GM19099 (cell line): Measurements from ENCODE around the gene HECTD1.

Source experiments
- POLR2A ChIP-seq: IDR thresholded peaks from 3 replicates; pipeline ENCODE4 v1.6.1; 2011; ENCODE audit warnings: low read depth; ENCODE audit not compliant: insufficient read length; ENCODE audit errors: extremely low read depth

HECTD1 gene

DNA sequence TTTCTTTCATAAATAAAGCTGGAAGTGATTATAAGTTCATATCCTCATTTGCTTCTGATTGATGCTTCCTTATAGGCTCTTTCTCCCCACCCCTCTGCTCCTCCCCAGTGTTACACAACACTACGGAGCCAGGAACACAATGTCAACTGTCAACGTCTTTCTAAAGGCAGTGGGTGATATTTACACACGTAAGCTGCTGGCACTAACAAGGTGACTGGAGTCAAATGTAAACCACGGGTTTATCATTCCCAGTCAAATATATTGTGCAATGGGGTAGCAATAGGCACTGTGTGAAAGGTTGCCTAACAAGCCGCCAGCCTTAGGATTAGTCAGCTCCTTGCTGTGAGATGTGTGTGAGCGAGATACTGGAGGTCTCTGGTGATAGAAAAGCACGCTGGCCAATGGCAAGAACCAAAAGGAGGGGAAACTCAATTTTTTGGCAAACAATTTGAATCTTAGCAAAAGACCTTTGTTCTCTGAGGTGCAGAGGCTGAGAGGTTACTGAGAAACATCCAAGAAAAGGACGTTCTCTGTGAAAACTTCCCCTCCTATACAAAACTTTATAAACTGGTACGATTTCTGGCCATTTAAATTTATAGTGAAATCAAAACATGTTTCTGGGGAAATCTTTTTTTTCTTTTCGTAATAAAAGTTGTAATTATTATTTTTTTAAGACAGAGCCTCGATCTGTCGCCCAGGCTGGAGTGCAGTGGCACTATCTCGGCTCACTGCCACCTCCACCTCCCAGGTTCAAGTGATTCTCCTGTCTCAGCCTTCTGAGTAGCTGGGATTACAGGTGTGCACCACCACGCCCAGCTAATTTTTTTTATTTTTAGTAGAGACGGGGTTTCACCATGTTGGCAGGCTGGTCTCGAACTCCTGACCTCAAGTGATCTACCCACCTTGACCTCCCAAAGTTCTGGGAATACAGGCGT is 22.3 kb upstream of the HECTD1 start:
- no peak for TF ChIP-seq POLR2A

DNA sequence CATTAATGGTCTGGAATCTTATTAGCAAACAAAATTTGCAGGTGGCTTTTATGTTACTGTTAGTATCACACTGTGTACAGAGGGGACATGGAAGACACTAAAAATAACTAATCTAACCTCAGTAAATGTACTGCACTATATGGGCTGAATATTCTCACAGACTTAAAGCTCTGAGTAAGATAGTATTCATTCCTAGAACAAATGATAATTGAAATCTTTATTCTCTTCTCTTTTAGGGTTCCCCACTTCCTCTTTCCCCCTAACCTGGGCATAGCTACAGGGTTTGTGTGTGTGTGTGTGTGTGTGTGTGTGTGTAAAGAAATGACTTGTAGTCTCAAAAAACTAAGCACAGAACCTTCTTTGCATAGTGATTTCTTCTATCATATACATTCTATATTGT is 21.4 kb upstream of the HECTD1 start:
- TF ChIP-seq POLR2A: no peak

DNA sequence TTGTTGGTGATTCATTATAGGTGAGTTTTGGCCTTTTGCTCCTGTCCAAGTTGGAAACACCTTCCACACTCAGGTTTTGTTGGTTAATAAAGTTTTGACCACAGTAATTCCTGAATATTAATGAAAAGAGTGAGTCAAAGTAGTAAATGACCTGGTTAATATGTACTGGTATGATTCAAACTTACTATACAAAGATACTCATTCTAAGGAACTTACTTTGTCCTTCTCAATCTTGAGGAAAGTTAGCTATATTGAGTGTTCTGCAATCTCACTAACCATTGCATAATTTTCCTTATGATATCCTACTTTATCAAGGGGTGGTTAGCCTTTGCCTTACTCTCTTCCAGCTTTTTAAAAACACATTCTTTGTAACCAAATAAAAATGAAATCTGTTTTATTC is 20.9 kb upstream of the HECTD1 start:
- TF ChIP-seq POLR2A: no peak

GRCh38 chr14:31224808-31225207 is 17.2 kb upstream of the HECTD1 start:
- no peak for TF ChIP-seq POLR2A

GRCh38 chr14:31223331-31223730 is 15.7 kb upstream of the HECTD1 start:
- TF ChIP-seq POLR2A: no peak

- no peak for TF ChIP-seq POLR2A
These were observed 15.2 kb upstream of the HECTD1 start for GRCh38 chr14:31222834-31223233.

DNA sequence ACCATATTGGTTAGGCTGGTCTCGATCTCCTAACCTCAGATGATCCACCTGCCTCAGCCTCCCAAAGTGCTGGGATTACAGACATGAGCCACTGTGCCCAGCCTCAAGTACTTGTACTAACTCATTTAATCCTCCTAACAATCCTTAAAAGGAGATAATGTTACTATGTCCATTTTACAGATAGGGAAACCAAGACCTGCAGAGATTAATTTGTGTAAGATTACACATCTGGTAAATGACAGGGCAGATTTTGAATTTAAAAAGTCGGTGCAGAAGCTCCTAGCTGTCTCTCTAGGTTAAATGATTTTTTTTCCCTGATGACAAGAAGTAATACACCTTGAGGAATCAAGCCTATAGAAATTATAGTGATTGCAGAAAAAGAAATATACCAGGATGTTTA is 13.7 kb upstream of the HECTD1 start:
- no peak for TF ChIP-seq POLR2A

DNA sequence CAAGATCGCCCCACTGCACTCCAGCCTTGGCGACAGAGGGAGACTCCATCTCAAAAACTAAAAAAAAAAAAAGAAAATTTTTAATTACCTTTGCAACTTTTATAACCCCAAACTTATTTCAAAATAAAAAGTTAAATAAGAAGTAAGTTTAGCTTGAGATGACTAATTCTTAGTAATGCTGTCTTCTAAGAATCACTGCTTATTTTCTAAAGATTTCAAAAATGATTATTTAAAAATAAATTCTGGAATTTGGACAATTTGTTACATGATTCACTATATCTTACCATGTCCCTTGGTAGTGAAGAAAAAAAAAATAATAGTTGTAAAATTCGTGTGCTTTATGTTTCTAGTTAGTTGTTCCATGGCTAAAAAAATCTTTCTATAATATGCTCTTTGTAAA is 11.6 kb upstream of the HECTD1 start:
- no peak for TF ChIP-seq POLR2A

DNA sequence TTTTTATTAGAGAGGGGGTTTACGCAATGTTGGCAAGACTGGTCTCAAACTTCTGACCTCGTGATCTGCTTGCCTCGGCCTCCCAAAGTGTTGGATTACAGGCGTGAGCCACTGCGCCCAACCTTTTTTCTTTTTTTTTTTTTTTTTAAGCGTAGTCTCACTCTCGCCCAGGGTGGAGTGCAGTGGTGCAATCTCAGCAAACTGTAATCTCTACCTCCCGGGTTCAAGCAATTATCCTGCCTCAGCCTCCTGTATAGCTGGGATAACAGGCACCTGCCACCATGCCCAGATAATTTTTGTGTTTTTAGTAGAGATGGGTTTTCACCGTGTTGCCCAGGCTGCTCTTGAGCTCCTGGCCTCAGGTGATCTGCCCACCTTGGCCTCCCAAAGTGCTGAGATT is 8.8 kb upstream of the HECTD1 start:
- TF ChIP-seq POLR2A: no peak

DNA sequence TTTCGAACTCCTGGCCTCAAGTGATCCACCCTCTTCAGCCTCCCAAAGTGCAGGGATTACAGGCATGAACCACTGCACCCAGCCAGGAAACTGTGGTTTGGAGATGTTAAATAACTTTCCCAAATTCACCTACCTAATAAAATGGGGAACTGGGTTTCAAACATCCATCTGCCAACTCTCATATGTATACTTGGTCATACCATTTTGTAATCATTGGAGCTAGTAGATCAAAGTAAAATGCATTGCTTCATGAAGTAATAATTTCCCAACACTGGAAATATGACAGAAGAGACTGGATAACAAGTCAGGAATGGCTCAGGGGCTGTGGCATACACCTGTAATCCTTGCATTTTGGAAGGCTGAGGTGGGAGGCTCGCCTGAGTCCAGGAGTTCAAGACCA is 5.3 kb upstream of the HECTD1 start:
- no peak for TF ChIP-seq POLR2A

DNA sequence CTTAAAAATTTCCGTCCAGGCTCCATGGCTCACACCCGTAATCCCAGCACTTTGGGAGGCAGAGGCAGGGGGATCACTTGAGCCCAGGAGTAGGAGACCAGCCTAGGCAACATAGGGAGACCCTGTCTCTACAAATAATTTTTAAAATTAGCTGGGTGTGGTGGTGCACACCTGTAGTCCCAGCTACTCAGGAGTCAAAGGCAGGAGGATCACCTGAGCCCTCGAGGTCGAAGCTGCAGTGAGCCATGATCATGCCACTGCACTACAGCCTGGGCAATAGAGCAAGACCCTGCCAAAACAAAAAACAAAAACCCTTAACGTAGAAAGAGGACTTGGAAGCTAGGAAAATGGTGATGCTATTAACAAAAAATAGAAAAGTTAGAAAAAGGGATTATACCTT is 2.0 kb upstream of the HECTD1 start:
- no peak for TF ChIP-seq POLR2A

DNA sequence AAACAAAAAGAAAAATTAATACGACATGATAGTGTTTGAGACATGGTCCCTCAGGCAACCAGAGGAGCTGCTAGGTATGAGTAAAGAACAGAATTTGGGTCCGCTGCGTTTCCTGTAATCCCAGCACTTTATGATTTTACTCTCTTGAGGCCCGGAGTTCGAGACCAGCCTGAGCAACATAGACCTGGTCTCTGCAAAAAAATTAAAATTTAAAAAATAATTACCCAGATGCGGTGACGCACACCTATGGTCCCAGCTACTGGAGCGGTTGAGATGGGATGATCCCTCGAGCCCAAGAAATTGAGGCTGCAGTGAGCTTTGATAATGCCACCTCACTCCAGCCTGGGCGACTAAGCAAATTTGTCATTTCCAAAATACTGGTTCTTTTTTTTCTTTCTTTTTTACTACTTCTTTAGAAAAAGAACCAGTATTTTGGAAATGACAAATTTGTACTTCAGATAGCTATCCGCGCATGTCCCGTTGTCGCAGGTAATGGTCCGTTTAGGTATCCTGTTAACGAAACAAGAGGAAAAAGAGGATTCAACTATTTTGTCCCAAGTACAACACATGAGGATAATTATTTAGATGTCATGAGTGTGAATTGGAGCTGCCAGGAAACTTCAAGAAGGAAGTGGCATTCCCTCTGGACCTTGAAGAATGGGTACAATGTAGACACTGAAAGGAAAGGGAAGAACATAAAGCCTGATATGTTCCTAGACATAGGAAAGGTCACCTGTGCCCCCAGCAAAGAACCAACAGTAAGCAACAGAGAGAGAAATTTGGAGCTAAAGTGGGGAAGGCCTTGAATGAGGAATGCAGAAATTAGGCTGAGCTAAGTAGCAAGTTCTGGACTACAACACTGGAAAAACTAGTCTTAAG is 1.2 kb upstream of the HECTD1 start:
- TF ChIP-seq POLR2A: no peak

DNA sequence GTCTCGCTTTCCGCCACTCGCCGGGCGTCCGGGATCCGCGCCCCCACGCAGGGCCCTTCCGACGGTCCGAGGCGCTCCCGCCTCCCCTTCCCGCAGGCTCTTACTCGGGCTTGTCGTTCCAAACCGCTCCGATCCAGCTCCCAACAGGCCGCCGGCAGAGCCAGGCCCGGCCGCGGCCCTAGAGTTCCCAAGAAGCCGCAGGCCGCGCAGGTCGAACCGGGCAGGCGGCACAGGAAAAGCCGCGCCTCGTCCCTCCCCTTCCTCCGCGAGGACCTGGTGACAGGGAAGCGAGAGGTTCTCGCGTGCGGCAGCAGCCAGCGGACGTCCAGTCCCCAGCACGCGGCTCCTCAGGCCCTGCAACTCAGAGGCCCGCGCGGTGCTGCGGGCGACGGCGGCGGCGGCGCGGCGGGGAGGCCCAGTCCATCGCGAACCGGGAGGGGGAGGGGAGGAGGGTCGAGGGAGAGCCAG is 272 bp downstream of the HECTD1 start:
- no peak for TF ChIP-seq POLR2A

- no peak for TF ChIP-seq POLR2A
These were observed 882 bp downstream of the HECTD1 start for GRCh38 chr14:31206536-31207286.
